Endothelial cell of umbilical vein (primary cell): ENCODE data around the gene VPS16.

Experiments used
- CTCF ChIP-seq, 2 donors: IDR thresholded peaks; 1 replicate in 1 of 2; 2 replicates in 1 of 2; pipeline ENCODE4 v1.5.1; 2011; ENCODE audit warnings: low read length in 2 of 2, mild to moderate bottlenecking in 2 of 2, moderate library complexity in 2 of 2, control low read depth in 1 of 2, inconsistent platforms in 1 of 2, low read depth in 1 of 2; ENCODE audit not compliant: insufficient read depth in 1 of 2; ENCODE audit errors: extremely low read depth in 1 of 2
- EZH2 ChIP-seq: IDR thresholded peaks from 2 replicates; pipeline ENCODE4 v1.6.1; 2012; ENCODE audit warnings: borderline replicate concordance, low read depth, mild to moderate bottlenecking, moderate library complexity, low read length, inconsistent platforms; ENCODE audit not compliant: severe bottlenecking
- GATA2 ChIP-seq: IDR thresholded peaks from 2 replicates; pipeline ENCODE4 v1.7.0; 2011; ENCODE audit warnings: low read depth, mild to moderate bottlenecking, moderate library complexity, mixed read lengths, low read length; ENCODE audit not compliant: insufficient read length, insufficient read depth
- JUN ChIP-seq: IDR thresholded peaks from 2 replicates; pipeline ENCODE4 v1.6.1; 2011; ENCODE audit warnings: borderline replicate concordance, low read depth; ENCODE audit not compliant: insufficient read length, insufficient read depth
- MAX ChIP-seq: IDR thresholded peaks from 2 replicates; pipeline ENCODE4 v1.6.1; 2011; ENCODE audit not compliant: insufficient read depth, insufficient read length
- MYC ChIP-seq: IDR thresholded peaks from one replicate; pipeline ENCODE4 v1.6.1; 2011; ENCODE audit warnings: mild to moderate bottlenecking, low read depth, low read length
- POLR2A ChIP-seq: IDR thresholded peaks from 2 replicates; pipeline ENCODE4 v1.6.1; 2012; ENCODE audit warnings: low read depth, mild to moderate bottlenecking, control low read depth, low read length
- POLR2AphosphoS5 ChIP-seq: IDR thresholded peaks from 2 replicates; pipeline ENCODE4 v1.6.1; 2012; ENCODE audit warnings: low read depth, mild to moderate bottlenecking, control low read depth, low read length, moderate library complexity; ENCODE audit not compliant: insufficient read depth

- TF ChIP-seq CTCF (IDR thresholded peaks at IDR 0.05; ENCODE audit: extremely low read depth in 1 of 2, insufficient read depth in 1 of 2, low read depth in 1 of 2, low read length in 2 of 2) = no peak
- no peak for TF ChIP-seq POLR2A
- no peak for TF ChIP-seq EZH2
- TF ChIP-seq GATA2 = no peak
- TF ChIP-seq JUN = no peak
- TF ChIP-seq POLR2AphosphoS5 = no peak
- no peak for TF ChIP-seq MYC
- TF ChIP-seq MAX = no peak
Measured at GRCh38 chr20:2889797-2890196, 49.3 kb downstream of the VPS16 start.
